Activated CD8-positive, alpha-beta T cell treated with anti-CD3 and anti-CD28 coated beads for 36 hours (primary cell): ENCODE results near the gene DNTTIP2. TPM values are rescaled to one million over a fixed set of nuclear protein-coding genes. Genes with fewer than 3 reads are reported as not detected.

Source experiments
- ATAC-seq: fragments of 200-7000 bp; cut with Tn5 transposase; one replicate; pipeline ENCODE4 v1.10.0; 2021; ENCODE audit warnings: mild to moderate bottlenecking, moderate library complexity
- CTCF ChIA-PET: fragments of 350-600 bp; sonication (Branson Sonifier 250); formaldehyde crosslinking; loops from one replicate; lab custom pipeline; 2021; ENCODE audit warnings: antibody characterized with exemption; lab: Charles Lee
- POLR2A ChIA-PET: fragments of 350-600 bp; sonication (Branson Sonifier 250); formaldehyde crosslinking; loops from one replicate; lab custom pipeline; 2021; ENCODE audit warnings: antibody characterized with exemption; lab: Charles Lee
- DNase-seq: peaks from one replicate; pipeline ENCODE4 v3.0.0-alpha.2; 2020
- H3K27ac Mint-ChIP-seq: one replicate; pipeline ENCODE4 v1.8.0; 2021; ENCODE audit warnings: mild to moderate bottlenecking, mixed read lengths
- H3K27me3 Mint-ChIP-seq: one replicate; pipeline ENCODE4 v1.8.0; 2021; ENCODE audit warnings: mixed read lengths
- H3K36me3 Mint-ChIP-seq: one replicate; pipeline ENCODE4 v1.8.0; 2021; ENCODE audit warnings: low read depth, mixed read lengths
- H3K4me1 Mint-ChIP-seq: one replicate; pipeline ENCODE4 v1.8.0; 2021; ENCODE audit warnings: low read depth, mixed read lengths
- H3K4me3 Mint-ChIP-seq: one replicate; pipeline ENCODE4 v1.8.0; 2021; ENCODE audit warnings: mild to moderate bottlenecking, moderate library complexity, mixed read lengths
- H3K9me3 Mint-ChIP-seq: one replicate; pipeline ENCODE4 v1.8.0; 2021; ENCODE audit warnings: mixed read lengths
- intact Hi-C: fragments of 100-400 bp; cut with micrococcal nuclease; formaldehyde crosslinking; loops from one replicate; pipeline ENCODE4 v1.10.0; 2022
- total RNA-seq, 2 experiments: library from RNA; stranded (reverse); gene quantifications; one replicate each; pipeline ENCODE4 v1.2.3, GENCODE V29; 2021
- TF ChIP-seq, protein P1 (sequence below): fragments of 200-600 bp; IDR thresholded peaks from one replicate; pipeline ENCODE4 v1.8.0; 2022; ENCODE audit warnings: antibody characterized with exemption, mild to moderate bottlenecking

DNTTIP2 gene
- total RNA-seq, 2 experiments from 2014 or later, result 81.7 to 82.2 TPM

DNA sequence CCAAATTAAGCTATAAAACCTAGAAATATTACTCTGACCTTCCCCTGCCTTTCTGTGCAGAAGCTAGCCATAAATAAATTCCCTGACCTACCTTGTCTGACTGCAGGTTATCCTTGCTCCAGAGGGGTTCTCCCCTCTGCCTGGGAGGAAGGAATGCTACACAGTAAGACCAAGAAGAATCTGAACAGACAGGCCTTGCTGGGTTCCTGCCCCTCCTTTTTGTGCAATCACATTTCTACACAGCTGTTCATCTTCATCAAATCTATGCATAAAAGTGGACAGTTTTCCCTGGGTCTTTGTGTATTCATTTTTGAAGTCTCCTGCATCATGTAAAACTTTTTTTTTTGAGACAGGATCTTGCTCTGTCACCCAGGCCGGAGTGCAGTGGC lies 50.6 kb downstream of the DNTTIP2 start:
- no peak overlapping the region for H3K4me3 Mint-ChIP-seq
- DNase-seq (no peak), ATAC-seq (no peak)
- no peaks in the 10 kb centered on the region for H3K27me3 Mint-ChIP-seq
- H3K27ac Mint-ChIP-seq, result no peak overlapping the region
- POLR2A ChIA-PET, result interaction anchor here (0.6 to 1.0 kb wide), 2 partner anchors 101 to 203 kb away, joined by 3 read pairs; no protein-coding TSS in a partner anchor
- CTCF ChIA-PET, result interaction anchor here (0.7 to 6.2 kb wide), 3 partner anchors 14 to 199 kb away, joined by 5 to 24 read pairs (median 10); no protein-coding TSS in a partner anchor
- intact Hi-C loops, result no loop called here
- H3K9me3 Mint-ChIP-seq, result peaks cover 7% of the 10 kb centered on the region
- TF ChIP-seq, protein P1, sequence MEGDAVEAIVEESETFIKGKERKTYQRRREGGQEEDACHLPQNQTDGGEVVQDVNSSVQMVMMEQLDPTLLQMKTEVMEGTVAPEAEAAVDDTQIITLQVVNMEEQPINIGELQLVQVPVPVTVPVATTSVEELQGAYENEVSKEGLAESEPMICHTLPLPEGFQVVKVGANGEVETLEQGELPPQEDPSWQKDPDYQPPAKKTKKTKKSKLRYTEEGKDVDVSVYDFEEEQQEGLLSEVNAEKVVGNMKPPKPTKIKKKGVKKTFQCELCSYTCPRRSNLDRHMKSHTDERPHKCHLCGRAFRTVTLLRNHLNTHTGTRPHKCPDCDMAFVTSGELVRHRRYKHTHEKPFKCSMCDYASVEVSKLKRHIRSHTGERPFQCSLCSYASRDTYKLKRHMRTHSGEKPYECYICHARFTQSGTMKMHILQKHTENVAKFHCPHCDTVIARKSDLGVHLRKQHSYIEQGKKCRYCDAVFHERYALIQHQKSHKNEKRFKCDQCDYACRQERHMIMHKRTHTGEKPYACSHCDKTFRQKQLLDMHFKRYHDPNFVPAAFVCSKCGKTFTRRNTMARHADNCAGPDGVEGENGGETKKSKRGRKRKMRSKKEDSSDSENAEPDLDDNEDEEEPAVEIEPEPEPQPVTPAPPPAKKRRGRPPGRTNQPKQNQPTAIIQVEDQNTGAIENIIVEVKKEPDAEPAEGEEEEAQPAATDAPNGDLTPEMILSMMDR, result no peak
- H3K36me3 Mint-ChIP-seq, result no peaks in the 10 kb centered on the region
- H3K4me1 Mint-ChIP-seq, result no peaks in the 10 kb centered on the region

DNA sequence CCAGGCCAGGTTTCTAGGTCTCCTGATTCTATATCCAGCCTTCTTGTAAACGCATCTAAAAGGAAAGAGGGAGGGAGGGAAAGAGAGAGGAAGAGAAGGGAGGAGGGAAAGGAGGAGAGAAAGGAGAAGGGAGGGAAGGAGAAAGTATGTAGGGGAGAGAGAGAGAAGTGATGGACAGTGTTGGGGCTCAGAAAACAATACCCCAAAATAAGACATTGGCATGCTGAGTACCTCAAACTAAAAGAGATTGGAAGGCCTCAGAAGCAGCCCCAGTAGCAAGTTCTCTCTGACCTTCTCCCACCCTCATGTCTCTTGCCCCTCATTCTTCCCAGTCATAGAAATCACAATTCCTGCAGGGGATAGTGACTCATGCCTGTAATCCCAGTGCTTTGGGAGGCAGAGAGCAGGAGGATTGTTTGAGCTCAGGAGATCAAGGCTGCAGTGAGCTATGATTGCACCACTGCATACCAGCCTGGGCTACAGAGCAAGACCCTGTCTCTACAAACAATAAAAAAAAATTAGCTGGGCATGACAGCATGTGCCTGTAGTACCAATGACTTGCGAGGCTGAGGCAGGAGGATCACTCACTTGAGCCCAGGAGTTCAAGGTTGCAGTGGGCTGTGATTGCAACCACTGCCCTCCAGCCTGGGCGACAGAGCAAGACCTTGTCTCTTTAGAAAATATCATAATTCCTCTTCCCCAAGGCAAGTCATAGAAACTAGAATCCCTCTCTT lies 51.2 kb downstream of the DNTTIP2 start:
- no peak for DNase-seq
- no peaks in the 10 kb centered on the region for H3K4me1 Mint-ChIP-seq
- intact Hi-C loops, result no loop called here
- no peaks in the 10 kb centered on the region for H3K27me3 Mint-ChIP-seq
- TF ChIP-seq, protein P1, result no peak
- POLR2A ChIA-PET, result interaction anchor here (0.6 to 1.0 kb wide), 3 partner anchors 101 to 296 kb away, joined by 3 read pairs; no protein-coding TSS in a partner anchor
- no peak for ATAC-seq
- no peak overlapping the region for H3K4me3 Mint-ChIP-seq
- H3K27ac Mint-ChIP-seq, result no peak overlapping the region
- CTCF ChIA-PET, result interaction anchor here (0.7 to 6.2 kb wide), 4 partner anchors 14 to 394 kb away, joined by 3 to 24 read pairs (median 8); no protein-coding TSS in a partner anchor
- H3K36me3 Mint-ChIP-seq, result no peaks in the 10 kb centered on the region
- H3K9me3 Mint-ChIP-seq, result peaks cover 3% of the 10 kb centered on the region

DNA sequence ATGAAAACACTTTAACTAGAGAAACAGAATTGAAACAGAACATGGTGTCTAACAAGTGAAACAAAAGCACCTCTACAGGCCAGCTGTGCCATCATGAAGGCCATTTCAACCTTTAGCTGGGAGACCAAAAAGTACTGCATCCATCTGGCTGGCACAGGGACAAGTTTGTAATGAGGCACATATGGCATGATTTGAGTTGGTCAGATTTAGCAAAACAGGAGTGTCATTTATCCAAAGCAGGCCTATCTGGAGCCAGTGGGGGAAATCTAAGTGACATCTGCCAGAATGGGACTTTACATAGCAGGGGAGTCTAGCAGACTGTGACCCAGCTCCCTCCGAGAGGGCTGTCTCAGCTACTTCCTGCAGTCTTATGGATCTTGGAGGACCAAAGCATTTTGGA lies 51.9 kb downstream of the DNTTIP2 start:
- Mint-ChIP-seq H3K27me3 (no peaks in the 10 kb centered on the region), H3K27ac (no peak overlapping the region), H3K9me3 (no peaks in the 10 kb centered on the region), H3K36me3 (no peaks in the 10 kb centered on the region), H3K4me1 (no peaks in the 10 kb centered on the region), H3K4me3 (no peak overlapping the region)
- CTCF ChIA-PET, result interaction anchor here (0.8 to 6.2 kb wide), 5 partner anchors 10 to 393 kb away, joined by 3 to 24 read pairs (median 5); no protein-coding TSS in a partner anchor
- TF ChIP-seq, protein P1, result no peak
- POLR2A ChIA-PET, result interaction anchor here (0.6 kb wide), 1 partner anchor 295 kb away, joined by 3 read pairs; no protein-coding TSS in a partner anchor
- intact Hi-C loops, result no loop called here
- no peak for DNase-seq
- no peak for ATAC-seq

DNA sequence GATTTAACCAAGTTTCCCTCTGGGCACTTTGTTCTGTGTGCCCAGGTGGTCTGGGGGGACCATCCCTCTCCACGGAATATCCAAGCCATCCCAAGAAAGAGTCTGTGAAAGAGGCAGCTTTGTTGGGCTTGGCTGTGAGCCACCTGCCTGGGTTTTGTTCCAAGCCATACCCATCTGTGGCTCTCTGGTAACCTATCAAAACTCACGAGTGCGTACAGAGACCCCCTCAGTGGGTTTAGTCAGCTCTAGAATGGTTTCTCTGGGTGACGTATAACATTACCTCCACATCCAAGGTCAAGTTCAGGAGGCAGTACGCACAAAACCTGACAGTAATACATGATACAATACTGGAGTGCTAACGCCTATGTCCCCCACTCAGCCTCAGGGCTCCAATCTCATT lies 54.2 kb downstream of the DNTTIP2 start:
- intact Hi-C loops, result no loop called here
- Mint-ChIP-seq H3K4me3 (no peak overlapping the region), H3K36me3 (no peaks in the 10 kb centered on the region), H3K4me1 (no peaks in the 10 kb centered on the region), H3K9me3 (no peaks in the 10 kb centered on the region), H3K27me3 (no peaks in the 10 kb centered on the region), H3K27ac (no peak overlapping the region)
- ATAC-seq (no peak), DNase-seq (no peak)
- POLR2A ChIA-PET, result interaction anchor here (1.4 kb wide), 1 partner anchor 19 kb away, joined by 5 read pairs; no protein-coding TSS in a partner anchor
- TF ChIP-seq, protein P1, result no peak
- CTCF ChIA-PET, result interaction anchor here (2.2 to 6.2 kb wide), 3 partner anchors 11 to 195 kb away, joined by 7 to 24 read pairs (median 12); no protein-coding TSS in a partner anchor
